Lower lobe of right lung (tissue), 2 donors: ENCODE results near the gene SRGAP2C. TPM values are rescaled to one million over a fixed set of nuclear protein-coding genes. Genes with fewer than 3 reads are reported as not detected.
"Not testable (repeated sequence)": the region's sequence is repeated elsewhere in the genome, so short reads cannot be mapped to it uniquely, and the experiment has no call there.

ENCODE experiments used
- ATAC-seq, 2 donors: fragments of 200-7000 bp; cut with Tn5 transposase; one replicate each; pipeline ENCODE4 v1.9.1; 2020 to 2022; ENCODE audit warnings: mild to moderate bottlenecking in 2 of 2, moderate library complexity in 2 of 2
- DNase-seq: peaks from one replicate; pipeline ENCODE4 v3.0.0-alpha.2; 2020
- H3K27ac ChIP-seq: fragments of 200-600 bp; one replicate; pipeline ENCODE4 v1.8.0; 2022
- H3K27me3 ChIP-seq: fragments of 200-600 bp; one replicate; pipeline ENCODE4 v1.8.0; 2022; ENCODE audit warnings: low read depth
- H3K36me3 ChIP-seq: fragments of 200-600 bp; one replicate; pipeline ENCODE4 v1.8.0; 2022; ENCODE audit warnings: mild to moderate bottlenecking
- H3K4me1 ChIP-seq: fragments of 200-600 bp; one replicate; pipeline ENCODE4 v1.8.0; 2022
- H3K4me3 ChIP-seq: fragments of 200-600 bp; one replicate; pipeline ENCODE4 v1.8.0; 2022; ENCODE audit warnings: mild to moderate bottlenecking
- H3K9me3 ChIP-seq: fragments of 200-600 bp; one replicate; pipeline ENCODE4 v1.8.0; 2022
- intact Hi-C: fragments of 100-400 bp; cut with DNase I; formaldehyde crosslinking; loops from one replicate; pipeline ENCODE4 v1.11.0; 2022
- total RNA-seq: library from RNA; stranded (reverse); fragmentation: NEBNext Ultra II Directional; extraction: Animal tissue kit (Norgen Biotek cat#: 25700); gene quantifications from one replicate; pipeline ENCODE4 v1.2.1, GENCODE V29; 2021
- donor health status: DM: no; HTN: yes; CAD: no; lungs with severe emphysema.

Gene SRGAP2C
- total RNA-seq, 1 donor from 2014 or later = 33.9 TPM

- H3K9me3 ChIP-seq, H3K4me1 ChIP-seq, H3K27ac ChIP-seq, H3K36me3 ChIP-seq, H3K4me3 ChIP-seq, intact Hi-C loops, H3K27me3 ChIP-seq, DNase-seq: not testable (repeated sequence)
- peak in 1 of 2 donors; percentile 32 for ATAC-seq
These were observed 20.7 kb upstream of the SRGAP2C start for GRCh38 chr1:121163850-121164757.

GRCh38 chr1:121165296-121165695 is 19.5 kb upstream of the SRGAP2C start:
- ATAC-seq, H3K4me1 ChIP-seq, intact Hi-C loops, H3K9me3 ChIP-seq, H3K4me3 ChIP-seq, H3K27ac ChIP-seq, H3K27me3 ChIP-seq, DNase-seq, H3K36me3 ChIP-seq: not testable (repeated sequence)

- H3K27me3 ChIP-seq, H3K36me3 ChIP-seq, intact Hi-C loops, DNase-seq, H3K4me1 ChIP-seq, H3K4me3 ChIP-seq, H3K27ac ChIP-seq, H3K9me3 ChIP-seq, ATAC-seq: not testable (repeated sequence)
These were observed 17.5 kb upstream of the SRGAP2C start for GRCh38 chr1:121167225-121167738.

- ATAC-seq, H3K4me1 ChIP-seq, intact Hi-C loops, H3K9me3 ChIP-seq, H3K27ac ChIP-seq, DNase-seq, H3K36me3 ChIP-seq, H3K27me3 ChIP-seq, H3K4me3 ChIP-seq: not testable (repeated sequence)
These were observed 16.6 kb upstream of the SRGAP2C start for GRCh38 chr1:121168152-121168668.

- H3K27me3 ChIP-seq, H3K9me3 ChIP-seq, intact Hi-C loops, H3K4me3 ChIP-seq, H3K4me1 ChIP-seq, ATAC-seq, DNase-seq, H3K36me3 ChIP-seq, H3K27ac ChIP-seq: not testable (repeated sequence)
These were observed 8.1 kb upstream of the SRGAP2C start for GRCh38 chr1:121176649-121177048.

- H3K36me3 ChIP-seq, H3K4me3 ChIP-seq, intact Hi-C loops, ATAC-seq, H3K27me3 ChIP-seq, DNase-seq, H3K27ac ChIP-seq, H3K4me1 ChIP-seq, H3K9me3 ChIP-seq: not testable (repeated sequence)
These were observed 6.6 kb upstream of the SRGAP2C start for GRCh38 chr1:121178197-121178596.

- H3K4me1 ChIP-seq, H3K36me3 ChIP-seq, H3K27me3 ChIP-seq, H3K9me3 ChIP-seq, intact Hi-C loops, ATAC-seq, H3K27ac ChIP-seq: not testable (repeated sequence)
- peak; percentile 40 for DNase-seq
- peak overlapping the region; percentile 43 for H3K4me3 ChIP-seq
These were observed 908 bp upstream of the SRGAP2C start for GRCh38 chr1:121183867-121184266.

- ATAC-seq = peak; percentile 56 to 57
- H3K9me3 ChIP-seq, intact Hi-C loops, H3K4me1 ChIP-seq, H3K36me3 ChIP-seq, H3K27me3 ChIP-seq: not testable (repeated sequence)
- DNase-seq = peak; percentile 50
- Histone ChIP-seq H3K27ac (peak overlapping the region; percentile 67), H3K4me3 (peak overlapping the region; percentile 51)
These were observed 449 bp downstream of the SRGAP2C start for GRCh38 chr1:121185140-121185708.

GRCh38 chr1:121186191-121186590 is 1.4 kb downstream of the SRGAP2C start:
- H3K4me1 ChIP-seq, DNase-seq, H3K36me3 ChIP-seq, intact Hi-C loops, H3K9me3 ChIP-seq, H3K27ac ChIP-seq, H3K27me3 ChIP-seq, ATAC-seq: not testable (repeated sequence)
- H3K4me3 ChIP-seq = peak overlapping the region; percentile 31

GRCh38 chr1:121187914-121188313 is 3.1 kb downstream of the SRGAP2C start:
- H3K9me3 ChIP-seq, H3K27ac ChIP-seq, DNase-seq, intact Hi-C loops, ATAC-seq, H3K36me3 ChIP-seq, H3K27me3 ChIP-seq, H3K4me1 ChIP-seq: not testable (repeated sequence)
- peak overlapping the region; percentile 11 for H3K4me3 ChIP-seq

GRCh38 chr1:121192512-121192911 is 7.7 kb downstream of the SRGAP2C start:
- H3K4me1 ChIP-seq, H3K27ac ChIP-seq, H3K27me3 ChIP-seq, H3K36me3 ChIP-seq, DNase-seq, intact Hi-C loops, ATAC-seq, H3K9me3 ChIP-seq, H3K4me3 ChIP-seq: not testable (repeated sequence)

GRCh38 chr1:121197095-121197882 is 12.5 kb downstream of the SRGAP2C start:
- H3K4me3 ChIP-seq, intact Hi-C loops, DNase-seq, ATAC-seq, H3K4me1 ChIP-seq, H3K36me3 ChIP-seq, H3K27me3 ChIP-seq, H3K27ac ChIP-seq, H3K9me3 ChIP-seq: not testable (repeated sequence)

- H3K36me3 ChIP-seq, H3K4me3 ChIP-seq, DNase-seq, H3K27ac ChIP-seq, ATAC-seq, intact Hi-C loops, H3K27me3 ChIP-seq, H3K9me3 ChIP-seq, H3K4me1 ChIP-seq: not testable (repeated sequence)
These were observed 15.0 kb downstream of the SRGAP2C start for GRCh38 chr1:121199763-121200162.
